Smooth muscle cell (in vitro differentiated cells): ENCODE data around the gene SPIB. TPM values are rescaled to one million over a fixed set of nuclear protein-coding genes. Genes with fewer than 3 reads are reported as not detected.
"Not testable (repeated sequence)": the region's sequence is repeated elsewhere in the genome, so short reads cannot be mapped to it uniquely, and the experiment has no call there.

Experiments used
- DNase-seq: peaks from one replicate; lab custom pipeline; 2025; ENCODE audit not compliant: unreplicated experiment; lab: John Stamatoyannopoulos, UW
- H2AFZ ChIP-seq: fragments of 200-600 bp; sonication (generic); 2 replicates; pipeline ENCODE4 v1.6.0; 2016; ENCODE audit warnings: antibody characterized with exemption, low read depth, mild to moderate bottlenecking
- H3F3A ChIP-seq: fragments of 200-600 bp; sonication (generic); 2 replicates; pipeline ENCODE4 v1.6.0; 2017; ENCODE audit warnings: antibody characterized with exemption, low read depth
- H3K27ac ChIP-seq: fragments of 200-600 bp; sonication (generic); 2 replicates; pipeline ENCODE4 v1.5.1; 2016; ENCODE audit warnings: low read depth, mild to moderate bottlenecking
- H3K27me3 ChIP-seq: fragments of 200-600 bp; sonication (generic); 2 replicates; pipeline ENCODE4 v1.6.1; 2016; ENCODE audit warnings: low read depth, mild to moderate bottlenecking
- H3K36me3 ChIP-seq: fragments of 200-600 bp; sonication (generic); 2 replicates; pipeline ENCODE4 v1.5.1; 2016; ENCODE audit warnings: low read depth
- H3K4me1 ChIP-seq: fragments of 200-600 bp; sonication (generic); 2 replicates; pipeline ENCODE4 v1.5.1; 2016; ENCODE audit warnings: low read depth
- H3K4me2 ChIP-seq: fragments of 200-600 bp; sonication (generic); 2 replicates; pipeline ENCODE4 v1.6.0; 2016; ENCODE audit warnings: mild to moderate bottlenecking
- H3K4me3 ChIP-seq: fragments of 200-600 bp; sonication (generic); 2 replicates; pipeline ENCODE4 v1.5.1; 2016; ENCODE audit warnings: mild to moderate bottlenecking
- H3K79me2 ChIP-seq: fragments of 200-600 bp; sonication (generic); 2 replicates; pipeline ENCODE4 v1.6.0; 2016; ENCODE audit warnings: low read depth, mild to moderate bottlenecking
- H3K9ac ChIP-seq: fragments of 200-600 bp; sonication (generic); 2 replicates; pipeline ENCODE4 v1.6.0; 2016; ENCODE audit warnings: low read depth
- H3K9me3 ChIP-seq: fragments of 200-600 bp; sonication (generic); replicated peaks from 2 replicates; pipeline ENCODE4 v1.5.1; 2016; ENCODE audit warnings: low read depth
- H4K20me1 ChIP-seq: fragments of 200-600 bp; sonication (generic); 2 replicates; pipeline ENCODE4 v1.6.0; 2016; ENCODE audit warnings: low read depth
- WGBS: methylation state at CpG from one replicate; pipeline ENCODE4 v1.1.7; 2016; ENCODE audit warnings: low lambda C conversion rate; 5-methylcytosine and 5-hydroxymethylcytosine counted together
- polyA plus RNA-seq: library from polyadenylated mRNA; unstranded; fragments of >200 nt; fragmentation: Nextera tagmentation; extraction: Ambion mirVana; gene quantifications from 2 replicates; pipeline ENCODE4 v1.2.1, GENCODE V29; 2016
- total RNA-seq: library from RNA; depleted of rRNA; stranded (reverse); fragments of >200 nt; gene quantifications from 2 replicates; pipeline ENCODE4 v1.2.3, GENCODE V29; 2014
- TF ChIP-seq, protein P1 (sequence below): fragments of 200-600 bp; sonication (generic); IDR thresholded peaks from 2 replicates; pipeline ENCODE4 v1.5.1; 2017; ENCODE audit warnings: borderline replicate concordance, mild to moderate bottlenecking, antibody characterized with exemption; ENCODE audit not compliant: insufficient read depth, poor library complexity, severe bottlenecking

SPIB gene
- total and polyA plus RNA-seq, 2 experiments from 2014 or later, result not detected

DNA sequence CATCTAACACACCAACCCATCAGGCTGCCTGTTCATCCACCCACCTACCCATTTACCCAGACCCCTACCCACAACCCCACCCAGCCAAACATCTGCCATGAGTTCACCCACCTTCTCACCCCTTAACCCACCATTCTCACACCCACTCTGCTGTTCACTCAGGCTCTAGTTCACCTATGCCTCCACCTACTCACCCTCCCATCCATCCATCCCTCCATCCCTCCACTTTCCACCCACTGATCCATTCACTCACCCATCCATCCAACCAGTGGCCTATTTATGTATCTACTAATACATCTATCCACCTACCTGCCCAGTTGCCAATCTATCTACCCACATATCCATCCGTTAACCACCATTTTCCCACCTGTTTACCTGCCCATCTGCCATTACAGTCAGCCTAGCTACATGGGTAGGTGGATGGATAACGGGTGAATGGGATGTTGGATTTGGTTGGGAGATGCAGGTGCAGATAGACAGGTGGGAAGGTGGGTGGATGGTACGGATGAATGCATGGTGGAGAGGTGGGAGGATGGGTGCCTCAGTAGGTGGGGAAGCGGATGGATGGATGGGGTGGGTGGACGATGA is 19.2 kb downstream of the SPIB start:
- Histone ChIP-seq H2AFZ (no peak overlapping the region), H3K4me2 (no peak overlapping the region), H3K4me3 (no peak overlapping the region), H3K36me3 (no peaks in the 10 kb centered on the region), H3F3A (no peaks in the 10 kb centered on the region), H3K27me3 (no peaks in the 10 kb centered on the region), H3K79me2 (no peaks in the 10 kb centered on the region), H3K4me1 (peaks cover under 1% of the 10 kb centered on the region), H4K20me1 (no peaks in the 10 kb centered on the region), H3K9me3 (no peaks in the 10 kb centered on the region), H3K9ac (no peak overlapping the region), H3K27ac (no peak overlapping the region)
- WGBS, result 96% methylated on average over 5 of the region's 5 CpGs
- no peak for DNase-seq
- TF ChIP-seq, protein P1, sequence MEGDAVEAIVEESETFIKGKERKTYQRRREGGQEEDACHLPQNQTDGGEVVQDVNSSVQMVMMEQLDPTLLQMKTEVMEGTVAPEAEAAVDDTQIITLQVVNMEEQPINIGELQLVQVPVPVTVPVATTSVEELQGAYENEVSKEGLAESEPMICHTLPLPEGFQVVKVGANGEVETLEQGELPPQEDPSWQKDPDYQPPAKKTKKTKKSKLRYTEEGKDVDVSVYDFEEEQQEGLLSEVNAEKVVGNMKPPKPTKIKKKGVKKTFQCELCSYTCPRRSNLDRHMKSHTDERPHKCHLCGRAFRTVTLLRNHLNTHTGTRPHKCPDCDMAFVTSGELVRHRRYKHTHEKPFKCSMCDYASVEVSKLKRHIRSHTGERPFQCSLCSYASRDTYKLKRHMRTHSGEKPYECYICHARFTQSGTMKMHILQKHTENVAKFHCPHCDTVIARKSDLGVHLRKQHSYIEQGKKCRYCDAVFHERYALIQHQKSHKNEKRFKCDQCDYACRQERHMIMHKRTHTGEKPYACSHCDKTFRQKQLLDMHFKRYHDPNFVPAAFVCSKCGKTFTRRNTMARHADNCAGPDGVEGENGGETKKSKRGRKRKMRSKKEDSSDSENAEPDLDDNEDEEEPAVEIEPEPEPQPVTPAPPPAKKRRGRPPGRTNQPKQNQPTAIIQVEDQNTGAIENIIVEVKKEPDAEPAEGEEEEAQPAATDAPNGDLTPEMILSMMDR, result no peak

DNA sequence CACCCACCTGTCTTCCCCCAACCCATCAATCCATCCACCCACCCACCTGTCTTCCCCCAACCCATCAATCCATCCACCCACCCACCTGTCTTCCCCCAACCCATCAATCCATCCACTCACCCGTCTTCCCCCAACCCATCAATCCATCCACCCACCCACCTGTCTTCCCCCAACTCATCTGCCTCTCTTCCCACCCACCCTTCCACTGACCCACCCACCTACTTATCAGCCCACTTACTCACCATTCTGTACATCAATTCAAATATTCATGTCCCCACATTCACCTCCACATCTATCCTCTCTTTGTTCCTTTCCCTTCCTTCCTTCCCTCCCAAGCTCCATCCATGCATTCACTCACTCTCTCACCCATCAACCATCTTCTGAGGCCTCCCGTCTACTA is 20.4 kb downstream of the SPIB start:
- not testable (repeated sequence) for H3F3A ChIP-seq, H3K4me2 ChIP-seq, H4K20me1 ChIP-seq, H3K36me3 ChIP-seq, H3K9me3 ChIP-seq, H2AFZ ChIP-seq, H3K79me2 ChIP-seq, H3K4me1 ChIP-seq, DNase-seq, H3K9ac ChIP-seq, H3K4me3 ChIP-seq, H3K27ac ChIP-seq, H3K27me3 ChIP-seq
- WGBS, result 83% methylated on average over 1 of the region's 2 CpGs

DNA sequence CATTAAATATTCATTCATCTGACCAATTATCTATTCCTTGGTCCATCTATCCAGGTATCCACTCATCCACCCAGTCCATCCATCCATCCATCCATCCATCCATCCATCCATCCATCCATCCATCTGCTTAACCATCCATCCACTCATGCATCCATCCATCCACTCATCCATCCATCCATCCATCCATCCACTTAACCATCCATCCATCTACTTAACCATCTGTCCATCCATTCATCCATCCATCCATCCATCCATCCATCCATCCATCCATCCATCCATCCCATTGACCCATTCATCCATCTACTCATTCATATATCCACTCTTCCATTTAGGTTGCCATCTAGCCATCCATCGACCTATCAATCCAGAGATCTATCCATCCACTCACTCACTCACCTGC is 25.3 kb downstream of the SPIB start:
- no peak for DNase-seq
- no peak overlapping the region for H3K4me3 ChIP-seq
- H3K9ac ChIP-seq, result no peak overlapping the region
- H2AFZ ChIP-seq, result no peak overlapping the region
- H3F3A ChIP-seq, result no peaks in the 10 kb centered on the region
- no peaks in the 10 kb centered on the region for H3K4me1 ChIP-seq
- TF ChIP-seq, protein P1, result no peak
- no peaks in the 10 kb centered on the region for H3K9me3 ChIP-seq
- no peaks in the 10 kb centered on the region for H3K27me3 ChIP-seq
- H3K36me3 ChIP-seq, result no peaks in the 10 kb centered on the region
- H4K20me1 ChIP-seq, result no peaks in the 10 kb centered on the region
- 68% methylated on average over 1 of the region's 1 CpG for WGBS
- no peaks in the 10 kb centered on the region for H3K79me2 ChIP-seq
- H3K27ac ChIP-seq, result no peak overlapping the region
- H3K4me2 ChIP-seq, result no peak overlapping the region

DNA sequence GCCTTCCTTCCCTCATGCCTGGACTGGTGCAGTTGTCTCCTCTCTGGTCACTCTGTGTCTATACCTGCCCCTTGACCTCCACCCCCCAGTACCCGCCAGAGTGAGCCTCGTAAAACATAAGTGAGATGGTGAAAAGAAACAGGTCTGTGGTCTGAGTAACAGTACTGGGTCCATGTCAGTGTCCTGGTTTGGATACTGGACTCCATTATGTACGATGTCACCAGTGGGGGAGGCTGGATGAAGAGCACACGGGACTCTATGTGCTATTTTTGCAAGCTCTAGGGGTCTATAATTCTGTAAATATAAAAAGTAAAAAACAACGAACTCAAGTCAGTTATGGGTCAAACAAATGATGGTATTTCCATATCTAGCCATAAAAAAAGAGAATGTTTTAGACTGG is 28.3 kb downstream of the SPIB start:
- Histone ChIP-seq H3K27me3 (no peaks in the 10 kb centered on the region), H2AFZ (no peak overlapping the region), H3K9me3 (no peaks in the 10 kb centered on the region), H3K36me3 (no peaks in the 10 kb centered on the region), H3K79me2 (no peaks in the 10 kb centered on the region), H3K4me1 (no peaks in the 10 kb centered on the region), H3K4me2 (no peak overlapping the region), H3K27ac (no peak overlapping the region), H3K4me3 (no peak overlapping the region), H3F3A (no peaks in the 10 kb centered on the region), H4K20me1 (no peaks in the 10 kb centered on the region), H3K9ac (no peak overlapping the region)
- 87% methylated on average over 5 of the region's 5 CpGs for WGBS
- TF ChIP-seq, protein P1, result no peak
- DNase-seq, result no peak
